HK-2 (cell line): ENCODE measurements around the gene GPATCH8.
"Not testable (repeated sequence)": the region's sequence is repeated elsewhere in the genome, so short reads cannot be mapped to it uniquely, and the experiment has no call there.

Experiments
- DNase-seq: peaks from one replicate; pipeline ENCODE4 v3.0.0-alpha.2; 2018; ENCODE audit not compliant: unreplicated experiment

GPATCH8 gene

DNA sequence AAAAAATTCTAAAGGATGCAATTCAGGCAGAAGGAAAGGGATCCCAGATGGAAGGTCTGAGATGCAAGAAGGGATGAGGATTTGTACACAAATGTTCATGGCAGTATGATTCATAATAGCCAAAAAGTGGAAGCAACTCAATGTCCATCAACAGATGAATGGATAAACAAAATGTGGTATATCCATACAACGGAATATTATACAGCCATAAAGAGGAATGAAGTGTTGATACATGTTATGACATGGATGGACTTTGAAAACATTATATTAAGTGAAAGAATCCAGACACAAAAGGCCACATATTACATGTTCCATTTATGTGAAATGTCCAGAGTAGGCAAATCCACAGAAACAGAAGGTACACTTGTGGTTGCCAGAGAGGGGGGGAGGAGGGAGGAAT, 23.9 kb upstream of the GPATCH8 start:
- DNase-seq: no peak

DNA sequence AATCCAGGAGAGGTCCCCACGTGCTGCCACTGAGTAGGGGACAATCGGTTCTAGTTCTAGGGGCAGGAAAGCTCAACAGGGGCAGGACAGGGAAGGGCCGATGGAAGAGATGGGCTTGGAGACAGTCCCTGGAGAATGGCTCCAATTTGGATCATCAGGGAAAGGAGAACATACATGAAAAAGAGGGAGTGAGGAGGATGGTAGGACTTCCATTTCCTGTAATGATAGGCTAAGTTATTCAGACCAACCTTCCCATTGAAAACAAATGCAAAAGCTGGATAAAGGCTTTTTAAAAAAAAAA, 20.4 kb upstream of the GPATCH8 start:
- DNase-seq: no peak

DNA sequence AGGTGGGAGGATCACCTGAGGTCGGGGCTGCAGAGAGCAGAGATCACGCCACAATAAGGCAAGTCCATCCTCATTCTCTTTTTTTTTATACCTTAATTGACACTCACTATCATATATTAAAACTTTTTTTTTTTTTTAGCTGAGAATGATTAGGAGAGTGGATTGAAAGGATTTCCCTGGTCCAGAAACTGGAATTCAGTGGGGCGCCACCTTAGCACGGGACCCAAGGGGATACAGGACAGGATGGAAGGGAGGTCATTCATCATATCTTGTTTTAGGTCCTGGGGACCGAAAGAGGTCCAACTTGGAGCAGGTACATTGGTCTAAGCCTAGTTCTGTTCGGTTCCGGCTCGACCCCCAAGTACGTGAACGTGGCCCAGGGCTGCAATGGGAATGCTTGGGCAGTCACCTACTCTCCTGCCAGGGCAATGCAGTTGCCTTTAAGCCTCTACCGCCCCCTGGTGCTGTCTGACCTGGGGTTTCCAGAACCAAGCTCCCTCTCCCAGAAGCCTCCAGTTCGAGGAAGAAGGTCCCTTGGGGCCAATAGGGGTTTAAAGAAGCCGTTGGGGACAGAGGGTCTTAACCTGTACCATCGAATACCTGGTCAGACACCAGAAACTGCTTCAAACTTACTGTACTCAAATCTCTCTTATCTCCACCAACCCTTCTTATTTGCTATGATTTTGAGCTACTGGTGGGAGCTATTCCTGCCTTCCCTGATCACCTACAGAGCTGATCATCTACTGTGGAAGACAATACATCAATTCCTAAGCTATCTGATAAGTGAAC, 19.9 kb upstream of the GPATCH8 start:
- no peak for DNase-seq

DNA sequence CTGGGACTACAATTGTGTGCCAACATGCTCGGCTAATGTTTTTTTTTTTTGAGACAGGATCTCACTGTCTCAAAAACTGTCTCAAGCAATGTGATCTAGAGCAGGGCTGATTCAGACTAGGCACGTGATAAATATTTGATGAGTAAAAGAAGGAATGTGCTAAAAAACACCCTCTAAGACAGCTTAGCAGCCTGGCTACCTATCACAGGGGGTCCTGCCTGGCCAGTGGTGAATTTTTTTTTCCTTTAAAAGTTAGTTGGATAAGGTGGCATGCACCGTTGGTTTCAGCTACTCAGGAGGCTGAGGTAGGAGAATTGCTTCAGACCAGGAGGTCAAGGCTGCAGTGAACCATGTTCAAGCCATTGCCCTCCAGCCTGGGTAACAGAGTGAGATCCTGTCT, 14.8 kb upstream of the GPATCH8 start:
- DNase-seq: peak; percentile 54

DNA sequence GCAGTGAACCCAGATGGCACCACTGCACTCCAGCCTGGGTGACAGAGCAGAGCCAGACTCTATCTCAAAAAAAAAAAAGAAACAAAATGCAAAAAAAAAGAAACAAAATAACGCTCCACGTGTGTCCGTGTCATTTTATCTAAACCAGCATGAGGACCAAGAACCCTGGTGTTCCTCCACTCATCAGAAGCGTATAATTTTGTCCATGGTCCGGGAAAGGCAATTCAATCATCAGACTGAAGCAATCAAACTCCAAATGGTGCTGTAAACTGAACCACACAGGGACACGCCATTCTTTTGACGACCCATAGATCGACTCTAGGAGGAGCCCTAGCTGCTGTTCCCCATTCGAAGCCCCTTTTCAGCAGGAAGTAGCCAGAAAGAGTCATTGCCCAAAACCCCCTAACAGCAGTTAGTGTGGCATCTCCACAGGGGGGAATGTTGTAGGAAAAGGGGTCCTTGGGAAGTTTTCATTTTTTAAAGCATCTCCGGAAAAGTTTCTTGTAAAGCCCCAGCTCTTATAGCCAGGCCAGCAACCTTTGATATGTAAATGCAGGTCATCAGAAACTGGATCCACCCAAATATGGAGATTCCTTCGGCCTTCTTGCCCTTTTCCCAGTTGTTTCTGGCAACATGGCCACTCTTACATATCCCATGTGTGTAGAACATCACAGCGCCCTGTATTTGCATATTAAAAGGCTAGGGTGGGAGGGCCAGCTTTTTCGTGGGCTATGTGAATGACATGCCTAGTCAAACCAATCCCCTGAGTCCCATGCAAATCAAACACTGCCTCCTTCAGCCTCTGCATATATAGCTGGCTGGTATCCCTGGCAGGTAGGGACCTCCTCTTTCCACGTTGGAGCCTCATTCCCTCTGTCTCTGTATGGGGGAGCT, 8.3 kb upstream of the GPATCH8 start:
- DNase-seq: not testable (repeated sequence)

DNA sequence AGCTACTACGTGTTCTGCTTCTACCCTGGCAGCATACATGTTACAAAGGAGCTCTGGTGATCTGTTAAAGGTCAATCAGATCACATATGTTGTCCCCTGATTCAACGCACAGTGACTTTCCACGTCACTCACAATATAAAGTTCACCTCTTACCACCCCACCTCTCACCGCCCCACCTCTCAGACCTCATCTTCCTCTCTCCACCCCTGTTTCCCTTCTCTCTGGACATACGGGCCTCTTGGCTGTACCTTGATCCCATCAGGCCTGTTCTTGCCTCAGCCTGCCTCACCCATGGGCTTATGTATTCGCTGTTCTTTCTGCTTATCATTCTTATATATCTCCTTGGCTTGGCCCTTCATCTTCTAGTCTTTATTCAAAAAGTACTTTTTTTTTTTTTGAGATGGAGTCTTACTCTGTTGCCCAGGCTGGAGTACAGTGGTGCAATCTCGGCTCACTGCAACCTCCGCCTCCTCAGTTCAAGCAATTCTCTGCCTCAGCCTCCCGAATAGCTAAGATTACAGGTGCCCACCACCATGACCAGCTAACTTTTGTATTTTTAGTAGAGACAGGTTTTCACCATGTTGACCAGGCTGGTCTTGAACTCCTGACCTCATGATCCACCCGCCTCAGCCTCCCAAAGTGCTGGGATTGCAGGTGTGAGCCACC, 3.9 kb upstream of the GPATCH8 start:
- DNase-seq: not testable (repeated sequence)

DNA sequence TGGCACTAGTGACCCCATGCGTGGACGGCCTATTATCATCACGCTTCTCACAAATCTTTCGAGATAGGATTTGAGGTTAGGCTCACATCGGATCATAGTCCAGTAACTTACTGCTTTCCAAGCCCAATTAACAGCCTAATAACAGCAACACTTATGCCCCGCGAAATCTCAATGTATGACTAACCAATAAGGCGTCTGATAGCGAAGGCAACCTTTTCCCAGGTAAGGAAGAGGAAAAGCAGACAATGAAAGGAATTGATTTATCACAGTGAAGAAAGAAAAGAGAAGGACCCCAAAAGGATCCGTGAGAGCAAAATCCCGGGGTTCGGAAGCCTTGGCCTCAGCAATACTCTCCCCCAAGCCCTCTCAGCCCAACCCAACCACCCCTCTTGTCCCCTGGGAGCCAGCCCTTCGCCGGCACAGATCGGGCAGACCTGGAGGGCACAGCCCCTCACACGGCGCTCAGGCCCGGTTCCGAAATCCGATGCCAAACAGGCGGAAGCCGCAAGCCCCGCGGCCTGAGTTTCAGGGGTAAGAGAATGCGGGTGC, 534 bp downstream of the GPATCH8 start:
- no peak for DNase-seq

DNA sequence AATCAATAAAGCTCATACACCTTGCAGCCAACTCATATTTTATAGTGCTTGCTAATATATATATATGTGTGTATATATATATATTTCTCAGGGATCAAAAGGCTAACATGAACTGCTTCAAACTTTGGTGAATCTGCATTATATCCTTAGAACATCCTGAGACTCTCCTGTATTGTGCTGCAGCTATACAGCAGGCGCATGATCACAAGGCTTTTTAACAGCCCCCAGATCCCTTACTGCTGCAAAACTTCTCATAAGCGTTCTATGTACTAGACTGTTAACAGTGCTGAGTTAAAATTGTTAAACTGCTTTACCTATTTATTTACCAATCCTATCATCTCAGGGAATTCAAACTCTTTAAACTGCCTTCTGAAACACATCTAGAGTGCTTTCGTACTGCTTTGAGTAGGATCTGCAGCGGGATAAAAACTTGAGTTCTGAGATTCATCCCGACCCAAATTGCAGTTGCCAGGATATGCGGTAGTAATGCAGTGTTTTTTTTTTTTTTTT, 1.3 kb downstream of the GPATCH8 start:
- no peak for DNase-seq

DNA sequence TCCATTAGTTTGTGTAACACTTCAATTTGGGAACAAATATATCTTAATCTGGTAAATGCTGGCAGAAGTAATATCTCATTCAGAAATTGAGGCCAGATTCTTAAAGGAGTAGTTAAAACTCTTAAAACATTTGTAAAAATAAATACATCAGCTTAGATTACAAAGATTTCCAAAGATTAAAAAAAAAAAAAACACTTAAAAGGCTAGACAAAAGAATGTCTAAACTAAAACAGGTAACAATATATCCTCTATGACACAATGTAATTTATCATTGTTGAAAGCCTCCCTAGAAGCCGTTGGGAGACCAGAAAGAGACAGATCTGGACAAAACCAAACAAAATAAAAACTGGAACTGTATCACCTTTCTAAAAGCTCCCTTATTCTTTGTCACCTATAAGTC, 3.5 kb downstream of the GPATCH8 start:
- no peak for DNase-seq

DNA sequence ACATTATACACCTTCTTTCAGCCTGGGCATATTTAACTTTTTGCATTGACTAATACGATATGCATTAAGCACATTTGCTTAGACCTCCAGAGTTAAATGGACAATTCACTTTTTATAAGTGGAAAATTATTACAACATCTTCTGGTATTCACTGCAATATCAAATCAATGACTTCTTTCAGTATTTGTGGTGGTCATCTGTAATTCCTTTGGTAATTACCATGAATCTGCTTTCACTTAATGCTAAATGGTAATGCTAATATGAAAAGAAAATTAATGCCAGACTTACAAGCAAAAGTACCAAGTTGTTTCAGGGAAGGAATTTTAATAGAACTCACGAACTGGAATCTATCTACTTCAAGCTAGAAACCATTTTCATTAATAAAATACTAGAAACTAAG, 6.4 kb downstream of the GPATCH8 start:
- DNase-seq: no peak

DNA sequence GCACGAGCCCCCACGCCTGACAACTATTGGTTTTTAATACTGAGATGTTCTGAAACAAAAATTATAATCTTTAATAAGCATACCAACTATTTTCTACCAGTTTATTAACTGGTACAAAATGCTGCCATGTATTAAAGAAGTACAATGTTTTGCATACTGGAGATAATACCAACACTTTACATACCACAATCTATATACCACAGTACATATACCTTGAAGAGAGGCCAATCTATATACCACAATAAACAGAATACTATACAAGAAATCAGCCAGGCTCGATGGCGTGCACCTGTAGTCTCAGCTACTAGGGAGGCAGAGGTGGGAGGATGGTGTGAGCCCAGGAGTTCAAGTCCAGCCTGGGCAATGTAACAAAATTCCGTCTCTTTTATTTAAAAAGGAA, 9.9 kb downstream of the GPATCH8 start:
- DNase-seq: no peak

DNA sequence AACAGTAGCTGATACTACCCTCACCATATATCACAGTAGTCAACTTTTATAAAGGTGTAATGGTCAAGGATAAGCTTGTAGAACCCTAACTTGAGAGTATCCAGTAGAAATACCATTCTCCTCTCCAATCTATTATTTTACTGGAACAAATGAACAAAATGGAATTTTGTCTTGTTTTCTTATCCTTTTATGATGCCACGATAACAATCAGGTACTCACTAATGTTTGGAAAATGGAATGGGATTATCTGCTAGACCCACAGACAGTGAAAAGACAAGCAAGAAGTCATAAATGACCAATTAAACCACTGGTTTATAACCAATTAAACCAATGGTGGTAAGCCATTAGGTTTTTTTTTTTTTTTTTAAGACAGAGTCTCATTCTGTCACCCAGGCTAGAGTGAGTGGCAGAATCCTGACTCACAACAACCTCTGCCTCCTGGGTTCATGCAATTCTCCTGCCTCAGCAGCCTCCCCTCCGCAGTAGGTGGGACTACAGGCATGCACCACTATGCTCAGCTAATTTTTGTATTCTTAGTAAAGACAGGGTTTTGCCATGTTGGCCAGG, 10.4 kb downstream of the GPATCH8 start:
- peak; percentile 18 for DNase-seq

DNA sequence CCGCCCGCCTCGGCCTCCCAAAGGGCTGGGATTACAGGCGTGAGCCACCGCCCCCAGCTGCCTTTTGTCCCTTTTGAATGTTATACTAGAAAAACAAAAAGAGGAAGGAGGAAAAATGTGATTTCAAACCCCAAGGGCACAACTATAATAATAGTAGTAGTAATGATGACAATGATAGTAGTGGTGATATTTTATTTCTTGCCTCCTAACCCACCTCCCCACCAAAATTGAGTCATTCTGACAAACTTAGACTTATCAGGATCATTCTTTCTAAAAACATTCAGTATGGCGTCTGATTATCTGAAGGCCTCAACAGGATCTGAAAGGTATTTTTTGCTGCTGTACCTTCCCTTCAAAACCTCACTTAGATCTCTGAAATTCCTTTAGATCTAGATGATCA, 13.6 kb downstream of the GPATCH8 start:
- no peak for DNase-seq

DNA sequence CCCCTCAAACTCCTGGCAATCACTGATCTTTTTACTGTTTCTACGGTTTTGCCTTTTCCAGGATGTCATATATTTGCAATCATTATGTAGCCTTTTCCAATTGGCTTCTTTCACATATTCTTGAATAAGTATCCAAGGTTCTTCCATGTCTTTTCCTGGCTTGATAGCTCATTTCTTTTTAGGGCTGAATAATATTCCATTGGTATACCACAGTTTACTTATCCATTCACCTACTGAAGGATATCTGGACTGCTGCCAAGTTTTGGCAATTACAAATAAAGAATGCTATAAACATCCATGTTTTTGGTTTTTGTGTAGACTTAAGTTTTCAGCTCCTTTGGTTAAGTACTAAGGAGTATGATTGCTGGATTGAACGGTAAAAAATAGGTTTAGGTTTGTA, 16.0 kb downstream of the GPATCH8 start:
- no peak for DNase-seq

DNA sequence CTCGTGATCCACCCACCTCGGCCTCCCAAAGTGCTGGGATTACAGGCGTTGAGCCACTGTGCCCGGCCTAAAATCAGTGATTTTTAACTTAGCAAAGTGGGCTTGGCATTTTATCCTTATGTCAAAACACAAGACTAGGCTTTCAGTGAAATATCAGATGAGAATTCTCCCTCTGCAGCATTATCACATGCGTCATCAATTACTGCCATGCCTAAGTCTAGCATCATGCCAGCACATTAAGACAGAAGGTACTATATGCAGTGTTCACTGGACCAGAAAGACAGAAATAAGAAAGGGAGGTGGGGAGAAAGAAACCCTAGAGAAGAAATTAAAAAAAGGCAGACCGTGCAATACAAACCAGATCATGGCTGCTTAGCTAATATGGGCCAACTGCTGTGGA, 29.8 kb downstream of the GPATCH8 start:
- DNase-seq: no peak

DNA sequence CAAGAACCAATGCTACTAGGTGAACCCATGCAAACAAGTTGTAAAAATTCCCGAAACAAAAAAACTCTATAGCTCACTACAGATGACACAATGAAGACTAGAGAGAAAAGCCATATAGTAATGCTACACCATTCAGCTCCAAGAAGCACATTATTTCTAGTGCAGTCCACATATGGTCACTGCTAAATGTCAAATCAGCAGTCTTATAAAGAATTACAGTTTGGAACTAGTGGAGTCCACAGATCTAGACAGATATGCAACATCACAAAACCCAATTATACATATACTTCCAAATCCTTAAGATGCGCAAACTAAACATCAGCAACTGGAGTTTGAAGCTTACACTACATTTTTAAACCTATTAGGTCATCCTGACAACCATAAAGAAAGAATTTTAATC, 33.5 kb downstream of the GPATCH8 start:
- DNase-seq: no peak

DNA sequence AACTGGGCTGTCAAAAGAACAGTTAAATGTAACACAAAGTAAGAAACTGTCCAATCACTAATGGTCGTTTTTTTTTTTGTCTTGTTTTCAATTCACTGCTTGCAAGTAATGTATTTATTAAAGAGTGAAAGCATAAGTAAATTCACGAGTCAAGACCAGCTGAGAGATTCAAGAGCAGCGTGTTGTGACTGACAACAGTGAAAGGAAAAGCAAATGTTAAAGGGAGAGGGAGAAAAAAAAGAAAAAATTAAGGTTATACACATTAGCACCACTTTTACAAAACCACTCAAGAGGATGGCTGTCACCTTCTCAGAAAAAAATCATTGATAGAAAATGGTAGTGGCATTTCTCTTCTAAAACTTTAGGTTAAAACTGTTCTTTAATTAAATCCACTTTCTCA, 36.1 kb downstream of the GPATCH8 start:
- no peak for DNase-seq

DNA sequence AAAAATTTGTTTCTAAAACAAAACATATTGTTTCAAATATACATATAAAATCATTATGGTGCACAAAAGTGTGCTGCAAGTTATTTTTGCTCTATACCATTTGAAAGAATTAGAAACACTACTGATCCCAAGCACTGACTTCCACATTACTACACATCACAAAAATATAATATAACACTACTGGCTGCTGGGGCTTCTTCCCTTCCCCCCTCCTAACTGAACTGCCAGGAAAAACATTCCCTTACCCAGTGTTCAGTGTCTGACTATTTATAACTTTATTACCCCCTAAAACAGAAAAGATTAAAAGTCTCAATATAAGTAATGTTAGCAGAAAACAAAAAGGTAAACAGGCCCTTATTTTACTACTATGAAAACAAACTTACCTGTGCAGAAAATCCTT, 36.9 kb downstream of the GPATCH8 start:
- DNase-seq: no peak

DNA sequence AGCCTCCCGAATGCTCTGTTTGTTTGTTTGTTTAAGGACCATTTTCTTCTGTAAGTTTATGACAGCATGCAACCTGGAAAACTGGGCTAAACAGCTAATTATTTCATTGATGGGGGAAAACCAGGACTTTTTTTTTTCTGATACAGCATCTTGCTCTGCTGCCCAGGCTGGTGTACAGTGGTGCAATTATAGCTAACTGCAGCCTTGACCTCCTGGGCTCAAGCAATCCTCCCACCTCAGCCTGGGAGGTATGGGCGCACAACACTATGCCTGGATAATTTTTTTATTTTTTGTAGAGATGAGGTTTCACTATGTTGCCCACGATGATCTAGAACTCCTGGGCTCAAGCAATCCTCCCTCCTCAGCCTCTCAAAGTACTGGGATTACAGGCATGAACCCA, 37.3 kb downstream of the GPATCH8 start:
- DNase-seq: no peak

DNA sequence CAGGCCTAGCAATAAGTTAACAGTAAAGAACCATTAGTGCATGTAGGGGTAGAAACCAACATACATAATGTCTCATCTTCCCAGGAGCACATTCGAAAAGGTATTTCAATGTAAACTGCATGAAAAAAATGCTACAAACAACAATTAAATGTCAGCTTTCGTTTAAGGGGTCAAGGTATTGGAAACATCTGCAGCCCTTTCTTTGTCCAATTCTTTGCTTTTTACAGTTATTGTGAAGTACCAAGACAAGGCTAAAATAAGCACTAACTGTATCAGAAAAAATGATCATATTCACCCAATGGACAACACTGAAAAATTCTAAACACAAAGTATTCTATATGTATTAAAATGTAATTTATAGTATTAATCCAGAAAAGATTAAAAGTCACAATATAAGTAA, 37.9 kb downstream of the GPATCH8 start:
- DNase-seq: no peak

DNA sequence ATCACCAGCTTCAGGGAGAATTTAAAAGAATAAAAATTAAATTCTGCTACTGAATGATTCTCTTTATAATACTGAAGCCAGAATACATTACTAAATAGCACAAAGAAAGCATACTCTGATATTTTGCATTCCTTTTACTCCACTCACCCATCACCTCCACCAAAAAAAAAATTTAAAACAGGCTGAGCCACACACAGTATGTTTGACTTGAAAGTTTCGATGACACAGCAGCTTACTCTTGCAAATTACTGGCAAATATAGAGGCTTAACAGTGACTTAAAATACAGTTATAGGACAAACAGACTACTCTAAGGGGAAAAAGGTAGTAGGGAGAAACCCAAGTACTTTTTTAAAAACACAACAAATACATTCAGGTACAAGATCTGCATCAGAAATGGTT, 39.2 kb downstream of the GPATCH8 start:
- DNase-seq: no peak

DNA sequence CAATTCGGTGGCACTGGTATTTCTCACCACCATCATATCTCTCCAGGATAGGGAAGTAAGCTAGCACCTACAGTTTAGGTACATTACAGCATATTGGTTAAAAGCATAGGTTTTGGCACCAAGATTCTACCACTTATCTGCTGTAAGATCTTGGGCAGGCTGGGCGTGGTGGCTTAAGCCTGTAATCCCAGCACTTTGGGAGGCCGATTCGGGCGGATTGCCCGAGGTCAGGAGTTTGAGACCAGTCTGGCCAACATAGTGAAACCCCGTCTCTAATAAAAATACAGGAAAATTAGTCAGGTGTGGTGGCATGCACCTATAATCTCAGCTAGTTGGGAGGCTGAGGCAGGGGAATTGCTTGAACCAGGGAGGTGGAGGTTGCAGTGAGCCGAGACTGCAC, 51.4 kb downstream of the GPATCH8 start:
- no peak for DNase-seq
